GM12864 (cell line): ENCODE data around the gene POU3F1.

Source experiments
- DNase-seq: peaks from one replicate; pipeline ENCODE4 v3.0.0-alpha.2; 2011; ENCODE audit warnings: low read depth
- H3K4me3 ChIP-seq: 2 replicates; pipeline ENCODE4 v1.5.1; 2011; ENCODE audit warnings: mild to moderate bottlenecking, low read depth, low read length, control low read depth
- CTCF ChIP-seq: IDR thresholded peaks from 2 replicates; pipeline ENCODE4 v1.5.1; 2011; ENCODE audit warnings: low read depth, mild to moderate bottlenecking, moderate library complexity, low read length, control low read depth, inconsistent platforms; ENCODE audit errors: missing control alignments

Gene POU3F1

GRCh38 chr1:38020396-38020795 lies 26.2 kb downstream of the POU3F1 start:
- no peak for DNase-seq
- TF ChIP-seq CTCF, result no peak
- H3K4me3 ChIP-seq, result no peak overlapping the region

GRCh38 chr1:38018864-38019343 lies 27.7 kb downstream of the POU3F1 start:
- no peak overlapping the region for H3K4me3 ChIP-seq
- peak; percentile 45 for TF ChIP-seq CTCF
- no peak for DNase-seq

GRCh38 chr1:38015978-38016725 lies 30.4 kb downstream of the POU3F1 start:
- DNase-seq, result no peak
- no peak for TF ChIP-seq CTCF
- no peak overlapping the region for H3K4me3 ChIP-seq

- no peak for TF ChIP-seq CTCF
- H3K4me3 ChIP-seq, result no peak overlapping the region
- no peak for DNase-seq
These were observed 31.7 kb downstream of the POU3F1 start for GRCh38 chr1:38014724-38015424.

GRCh38 chr1:38014171-38014570 lies 32.4 kb downstream of the POU3F1 start:
- TF ChIP-seq CTCF, result no peak
- no peak for DNase-seq
- no peak overlapping the region for H3K4me3 ChIP-seq

GRCh38 chr1:38013227-38013622 lies 33.4 kb downstream of the POU3F1 start:
- DNase-seq, result no peak
- H3K4me3 ChIP-seq, result peak overlapping the region; percentile 81
- no peak for TF ChIP-seq CTCF
